GM12872 (cell line): ENCODE measurements around the gene GPS1.

Experiments
- CTCF ChIP-seq: IDR thresholded peaks from 3 replicates; pipeline ENCODE4 v1.5.1; 2011; ENCODE audit warnings: low read depth, mild to moderate bottlenecking, low read length, moderate library complexity; ENCODE audit not compliant: insufficient read depth

GPS1 gene

GRCh38 chr17:82020572-82021106, 31.1 kb upstream of the GPS1 start:
- TF ChIP-seq CTCF, result no peak

GRCh38 chr17:82021107-82021899, 30.4 kb upstream of the GPS1 start:
- TF ChIP-seq CTCF, result peak; percentile 74

- TF ChIP-seq CTCF, result no peak
These were observed 29.8 kb upstream of the GPS1 start for GRCh38 chr17:82021900-82022309.

GRCh38 chr17:82022310-82022980, 29.3 kb upstream of the GPS1 start, which contains the start of gene CENPX:
Gene CENPX (minus strand): TSS chr17:82022878. CDS start chr17:82022861, 17 bp downstream.
- no peak for TF ChIP-seq CTCF

- no peak for TF ChIP-seq CTCF
These were observed 28.7 kb upstream of the GPS1 start, which contains the start of gene LRRC45 for GRCh38 chr17:82022981-82023446. Gene LRRC45 (plus strand): TSS chr17:82023305. CDS start chr17:82023644, 339 bp downstream.

- TF ChIP-seq CTCF, result no peak
These were observed 28.1 kb upstream of the GPS1 start for GRCh38 chr17:82023447-82024241.
